Measurements from ENCODE around the gene LYSMD3.

Gene LYSMD3

DNA sequence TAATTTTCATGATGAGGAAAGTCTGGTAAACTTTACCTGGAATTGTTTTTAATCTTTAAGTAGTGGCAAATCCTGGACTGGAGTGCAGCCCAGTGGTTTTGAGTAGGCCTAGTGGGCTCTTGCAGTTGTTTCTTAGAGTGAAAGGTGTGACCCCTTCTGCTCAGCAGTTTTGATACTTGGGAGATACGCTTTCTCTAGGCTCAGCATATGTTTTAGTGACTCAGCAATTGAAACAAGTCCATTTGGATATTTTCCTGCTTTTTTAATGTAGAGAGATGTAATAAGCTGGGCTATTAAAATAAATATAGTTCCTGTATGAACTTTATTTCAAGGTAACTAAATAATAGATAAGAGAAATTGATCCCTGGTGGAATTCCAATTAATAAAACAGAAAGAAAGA, 48.7 kb downstream of the LYSMD3 start:
- Histone ChIP-seq H3K4me2 (no peak overlapping the region), H4K20me1 (no peaks in the 10 kb centered on the region), H3K4me3 (no peak overlapping the region), H3K4me1 (peaks cover 0 to 17% (median 10%) of the 10 kb centered on the region in 10 experiments; a peak in 15 of 20 replicates), H3K36me3 (peaks cover 0 to 20% (median 4%) of the 10 kb centered on the region in 11 experiments; a peak in 7 of 22 replicates), H3K27ac (no peak overlapping the region), H3K9me3 (replicated peaks in 1 of 11) (no peaks in the 10 kb centered on the region), H3K9ac (no peak overlapping the region), H3K27me3 (no peaks in the 10 kb centered on the region)
- no peak for TF ChIP-seq Cebpa-rat (IDR thresholded peaks at IDR 0.05)

DNA sequence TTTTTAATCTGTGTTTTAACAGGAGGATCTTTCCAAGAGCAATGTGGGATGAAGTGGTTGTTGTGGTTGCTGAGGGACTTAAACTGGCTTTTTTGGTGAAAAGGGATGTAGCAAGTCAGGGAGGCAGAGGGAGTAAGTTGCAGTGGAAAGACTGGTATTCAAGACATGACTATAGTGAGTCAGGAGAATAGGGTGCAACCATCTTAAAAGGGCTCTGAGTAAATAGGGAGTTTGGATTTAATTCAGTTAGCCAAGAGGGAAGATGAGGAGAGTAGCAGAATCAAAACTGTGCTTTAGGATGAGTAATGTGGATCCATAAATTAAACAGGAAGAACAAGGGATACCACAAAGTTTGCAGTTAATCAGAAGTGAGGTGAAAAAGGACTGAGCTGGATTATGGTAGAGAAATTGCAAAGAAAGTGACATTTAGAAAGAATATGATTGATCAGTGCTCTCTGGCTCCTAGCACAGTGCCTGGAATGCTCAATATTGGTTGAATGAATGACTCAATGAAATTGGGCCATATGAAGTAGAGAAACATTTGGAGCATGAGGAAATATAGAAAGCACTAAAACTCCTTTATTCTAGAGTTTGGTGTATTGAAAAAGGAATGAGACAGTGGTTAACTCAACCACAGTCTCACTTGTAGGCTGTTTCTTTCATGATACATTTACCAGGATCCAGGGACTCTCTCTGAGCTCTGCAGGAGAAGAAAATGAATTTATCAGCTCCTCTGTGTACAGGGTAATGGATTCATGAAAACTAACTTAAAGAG, 49.6 kb downstream of the LYSMD3 start:
- H3K4me2 ChIP-seq, result no peak overlapping the region
- TF ChIP-seq Cebpa-rat (IDR thresholded peaks at IDR 0.05), result no peak
- no peaks in the 10 kb centered on the region for H3K27me3 ChIP-seq
- H4K20me1 ChIP-seq, result no peaks in the 10 kb centered on the region
- H3K4me3 ChIP-seq, result no peak overlapping the region
- H3K9ac ChIP-seq, result no peak overlapping the region
- H3K27ac ChIP-seq, result no peak overlapping the region
- H3K36me3 ChIP-seq, result peaks cover 0 to 13% (median 0%) of the 10 kb centered on the region in 11 experiments; a peak in 5 of 22 replicates
- peaks cover 0 to 26% (median 19%) of the 10 kb centered on the region in 10 experiments; a peak in 16 of 20 replicates for H3K4me1 ChIP-seq
- H3K9me3 ChIP-seq (replicated peaks in 1 of 11), result no peaks in the 10 kb centered on the region

DNA sequence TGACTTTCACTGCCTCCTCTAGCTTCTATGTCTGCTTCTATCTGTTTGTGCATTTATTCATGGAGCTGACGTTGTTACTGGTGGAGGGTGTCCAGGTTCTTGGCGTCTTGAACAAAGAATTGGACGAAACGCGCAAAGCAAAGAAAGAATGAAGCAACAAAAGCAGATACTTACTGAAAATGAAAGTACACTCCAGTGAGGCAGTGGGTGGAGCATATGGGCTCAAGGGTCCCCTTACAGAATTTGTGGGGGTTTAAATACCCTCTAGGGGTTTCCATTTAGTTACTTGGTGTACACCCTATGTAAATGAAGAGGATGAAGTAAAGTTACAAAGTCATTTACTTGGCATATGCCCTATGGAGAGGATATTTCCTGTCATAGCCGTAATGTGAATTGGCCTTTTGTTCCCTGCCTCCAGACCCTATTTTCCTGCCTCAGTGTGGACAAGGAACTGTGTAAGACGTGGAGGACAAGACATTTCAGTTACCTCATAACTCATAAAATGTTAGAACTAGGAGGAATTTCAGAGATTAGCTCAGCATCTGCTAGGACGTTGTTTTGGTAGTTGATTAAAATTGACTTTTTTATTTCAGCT, 51.7 kb downstream of the LYSMD3 start:
- no peaks in the 10 kb centered on the region for H3K27me3 ChIP-seq
- no peaks in the 10 kb centered on the region for H4K20me1 ChIP-seq
- no peak overlapping the region for H3K9ac ChIP-seq
- no peaks in the 10 kb centered on the region for H3K9me3 ChIP-seq (replicated peaks in 1 of 11)
- peaks cover 0 to 7% (median 0%) of the 10 kb centered on the region in 11 experiments; a peak in 4 of 22 replicates for H3K36me3 ChIP-seq
- no peak for TF ChIP-seq Cebpa-rat (IDR thresholded peaks at IDR 0.05)
- peaks cover 7 to 34% (median 28%) of the 10 kb centered on the region in 10 experiments for H3K4me1 ChIP-seq
- H3K4me2 ChIP-seq, result peak overlapping the region in 6 of 11 experiments; percentile 2 to 19 (median 12); a peak in 3 of 22 replicates
- no peak overlapping the region for H3K27ac ChIP-seq
- no peak overlapping the region for H3K4me3 ChIP-seq

DNA sequence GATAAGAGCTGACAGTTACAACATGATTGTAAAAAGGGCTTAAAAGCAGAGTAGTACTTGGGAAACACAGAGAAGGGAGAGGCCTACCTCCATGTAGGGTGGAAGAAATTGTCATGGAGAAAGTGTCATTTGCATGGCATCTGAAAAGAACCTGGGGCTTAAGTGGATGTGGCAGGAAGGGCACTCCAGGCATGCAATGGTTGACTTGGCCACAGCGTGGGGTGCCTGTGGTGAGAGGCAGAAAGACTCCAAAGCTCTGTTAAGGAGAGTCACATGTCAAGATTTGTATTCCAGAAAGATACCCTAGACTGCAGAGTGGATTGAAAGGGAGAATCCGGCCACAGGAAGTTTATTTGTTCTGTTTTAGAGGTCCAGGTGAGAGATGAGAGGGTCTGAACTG, 52.3 kb downstream of the LYSMD3 start:
- H4K20me1 ChIP-seq, result no peaks in the 10 kb centered on the region
- no peaks in the 10 kb centered on the region for H3K9me3 ChIP-seq (replicated peaks in 1 of 11)
- no peak overlapping the region for H3K27ac ChIP-seq
- H3K27me3 ChIP-seq, result no peaks in the 10 kb centered on the region
- no peak overlapping the region for H3K9ac ChIP-seq
- no peak overlapping the region for H3K4me3 ChIP-seq
- no peak for TF ChIP-seq Cebpa-rat (IDR thresholded peaks at IDR 0.05)
- peak overlapping the region in 4 of 11 experiments; percentile 5 to 19 (median 12); a peak in 4 of 22 replicates for H3K4me2 ChIP-seq
- peaks cover 0 to 7% (median 0%) of the 10 kb centered on the region in 11 experiments; a peak in 4 of 22 replicates for H3K36me3 ChIP-seq
- H3K4me1 ChIP-seq, result peaks cover 11 to 38% (median 31%) of the 10 kb centered on the region in 10 experiments

DNA sequence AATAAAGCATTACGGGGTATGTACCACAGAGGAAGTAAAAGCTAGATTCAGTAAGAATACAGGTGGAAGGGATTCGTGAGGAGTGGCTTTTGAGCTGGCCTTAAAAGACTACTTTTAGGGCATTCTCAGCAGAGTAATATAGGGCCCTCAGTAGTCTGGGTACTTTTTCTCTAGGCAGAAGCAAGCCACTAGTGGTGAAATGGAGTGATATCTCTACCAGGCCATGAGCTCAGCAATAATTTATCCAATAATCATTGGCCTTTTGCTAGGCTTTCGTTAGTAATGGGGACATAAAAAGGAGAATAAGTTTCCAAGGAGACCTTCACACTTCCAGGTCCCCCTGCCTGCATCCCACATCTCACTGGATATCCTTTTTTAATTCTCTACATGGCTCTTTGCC, 53.0 kb downstream of the LYSMD3 start:
- Histone ChIP-seq H3K9ac (no peak overlapping the region), H3K27ac (no peak overlapping the region), H3K9me3 (replicated peaks in 1 of 11) (no peaks in the 10 kb centered on the region), H3K27me3 (no peaks in the 10 kb centered on the region), H3K4me2 (peak overlapping the region in 7 of 11 experiments; percentile 87 to 95 (median 91); a peak in 7 of 22 replicates), H3K36me3 (peaks cover 0 to 13% (median 0%) of the 10 kb centered on the region in 11 experiments; a peak in 5 of 22 replicates), H3K4me1 (peaks cover 11 to 41% (median 31%) of the 10 kb centered on the region in 10 experiments), H3K4me3 (no peak overlapping the region), H4K20me1 (no peaks in the 10 kb centered on the region)
- no peak for TF ChIP-seq Cebpa-rat (IDR thresholded peaks at IDR 0.05)

DNA sequence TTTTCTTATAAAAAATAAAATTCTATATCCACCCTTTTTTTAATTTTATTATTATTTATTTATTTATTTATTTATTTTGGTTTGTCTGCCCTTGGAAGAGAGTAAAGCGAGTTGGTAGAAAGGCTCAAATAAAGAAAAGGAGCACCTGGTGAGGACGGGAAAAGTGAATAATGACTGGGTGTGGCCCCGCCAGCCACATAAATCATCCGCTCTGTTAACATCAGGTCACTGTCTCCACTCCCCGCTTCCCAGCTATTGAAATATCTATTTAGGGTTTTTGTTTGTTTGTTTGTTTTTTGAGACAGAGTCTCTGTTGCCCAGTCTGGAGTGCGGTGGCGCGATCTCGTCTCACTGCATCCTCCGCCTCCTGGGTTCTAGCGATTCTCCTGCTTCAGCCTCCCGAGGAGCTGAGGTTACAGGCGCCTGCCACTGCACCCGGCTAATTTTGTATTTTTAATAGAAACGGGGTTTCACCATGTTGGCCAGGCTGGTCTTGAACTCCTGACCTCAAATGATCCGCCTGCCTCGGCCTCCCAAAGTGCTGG, 53.9 kb downstream of the LYSMD3 start:
- Histone ChIP-seq H3K9ac (peak overlapping the region in 8 of 11 experiments; percentile 76 to 89 (median 85); a peak in 13 of 22 replicates), H3K4me1 (peaks cover 11 to 41% (median 31%) of the 10 kb centered on the region in 10 experiments), H3K4me3 (peak overlapping the region; percentile 73 to 91 (median 83); a peak in 19 of 20 replicates), H4K20me1 (no peaks in the 10 kb centered on the region), H3K27me3 (no peaks in the 10 kb centered on the region), H3K4me2 (peak overlapping the region; percentile 87 to 99 (median 91)), H3K27ac (no peak overlapping the region; a peak in 2 of 22 replicates), H3K9me3 (replicated peaks in 1 of 11) (peaks cover 0 to 8% (median 0%) of the 10 kb centered on the region in 11 experiments; a peak in 4 of 22 replicates), H3K36me3 (peaks cover 0 to 22% (median under 1%) of the 10 kb centered on the region in 11 experiments; a peak in 10 of 22 replicates)
- no peak for TF ChIP-seq Cebpa-rat (IDR thresholded peaks at IDR 0.05)

DNA sequence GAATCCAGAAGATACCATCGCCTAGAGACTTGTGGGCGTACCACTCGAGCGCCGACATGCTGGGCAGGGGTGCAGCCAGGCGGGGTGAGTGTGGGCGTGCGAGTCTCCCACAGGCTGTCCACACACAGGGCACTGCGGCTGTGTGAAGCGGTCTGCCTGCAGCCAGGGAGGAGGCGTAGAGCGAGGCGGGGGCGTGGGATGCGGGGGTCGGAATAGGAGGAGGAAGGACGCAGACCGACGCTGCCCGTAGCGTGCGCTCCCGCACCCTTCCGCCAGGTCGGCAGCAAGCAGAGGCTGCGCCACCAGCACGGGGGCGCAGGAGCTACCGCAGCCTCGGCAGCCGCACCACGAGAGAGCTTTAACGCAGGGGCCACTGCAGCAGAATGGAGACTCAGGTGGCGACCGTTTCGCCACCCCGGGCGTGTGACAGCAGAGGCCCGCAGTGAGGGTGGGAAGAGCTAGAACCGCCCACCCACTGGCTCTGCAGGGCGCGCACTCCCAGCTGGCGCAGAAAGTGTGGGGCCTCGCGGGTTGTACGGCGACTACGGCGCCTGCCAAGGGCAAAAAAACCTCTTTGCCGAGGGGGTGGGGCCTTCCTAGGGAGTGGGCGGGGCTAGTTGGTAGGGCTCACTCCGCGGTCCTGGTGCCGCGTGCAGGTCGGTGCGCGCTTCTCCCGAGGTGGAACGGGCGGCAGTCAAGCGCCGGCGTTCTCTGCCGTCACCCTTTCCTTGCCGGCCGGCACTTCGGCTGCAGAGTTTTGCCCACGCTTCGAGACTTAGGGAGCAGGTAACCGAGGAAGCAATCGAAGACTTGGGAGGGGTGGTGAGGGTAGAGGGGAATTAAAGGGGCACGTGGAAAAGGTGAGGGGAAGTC, 54.9 kb downstream of the LYSMD3 start, which contains the start of the genes MBLAC2 and POLR3G:
Gene MBLAC2, minus strand, starts transcription at position 537 of the 873 bp plus-strand sequence. Its CDS starts 479 bp downstream, at position 58.
Gene POLR3G, plus strand, starts transcription at position 630 of the 873 bp plus-strand sequence. CDS start 10,704 bp downstream, outside the sequence.
- H4K20me1 ChIP-seq, result no peaks in the 10 kb centered on the region
- H3K27me3 ChIP-seq, result no peaks in the 10 kb centered on the region
- peak within 1 kb of the TSS; percentile 87 to 99 (median 91) for H3K4me2 ChIP-seq
- H3K4me3 ChIP-seq, result peak within 1 kb of the TSS; percentile 73 to 91 (median 83)
- peaks cover 11 to 41% (median 31%) of the 10 kb centered on the region in 10 experiments for H3K4me1 ChIP-seq
- H3K9me3 ChIP-seq (replicated peaks in 1 of 11), result peaks cover 0 to 18% (median 5%) of the 10 kb centered on the region in 11 experiments; a peak in 11 of 22 replicates
- H3K27ac ChIP-seq, result peak within 1 kb of the TSS in 10 of 11 experiments; percentile 62 to 88 (median 84); a peak in 21 of 22 replicates
- TF ChIP-seq Cebpa-rat (IDR thresholded peaks at IDR 0.05), result no peak
- peak within 1 kb of the TSS; percentile 75 to 89 (median 83) for H3K9ac ChIP-seq
- H3K36me3 ChIP-seq, result peaks cover 0 to 32% (median 9%) of the 10 kb centered on the region in 11 experiments; a peak in 12 of 22 replicates
